GM21529 (cell line): ENCODE results near the gene SNRK.
"Not testable (repeated sequence)": the region's sequence is repeated elsewhere in the genome, so short reads cannot be mapped to it uniquely, and the experiment has no call there.

Source experiments
- ATAC-seq: cut with Tn5 transposase; IDR thresholded peaks from one replicate; pipeline ENCODE4 v1.9.1; 2021; ENCODE audit not compliant: unreplicated experiment

The SNRK gene

GRCh38 chr3:43344520-43344919 is 58.2 kb downstream of the SNRK start:
- ATAC-seq = no peak

- ATAC-seq = no peak
Observed at GRCh38 chr3:43345246-43345645, 58.9 kb downstream of the SNRK start.

- no peak for ATAC-seq
Observed at GRCh38 chr3:43345877-43346276, 59.5 kb downstream of the SNRK start.

GRCh38 chr3:43346978-43347749 is 60.8 kb downstream of the SNRK start:
- ATAC-seq = no peak

GRCh38 chr3:43347774-43348173 is 61.4 kb downstream of the SNRK start:
- ATAC-seq = no peak

GRCh38 chr3:43348350-43348749 is 62.0 kb downstream of the SNRK start:
- no peak for ATAC-seq

- ATAC-seq = no peak
Observed at GRCh38 chr3:43348852-43349574, 62.7 kb downstream of the SNRK start.

GRCh38 chr3:43349716-43350115 is 63.4 kb downstream of the SNRK start:
- ATAC-seq = no peak

GRCh38 chr3:43353393-43353792 is 67.1 kb downstream of the SNRK start:
- ATAC-seq = no peak

GRCh38 chr3:43353923-43354670 is 67.8 kb downstream of the SNRK start:
- ATAC-seq = no peak

- not testable (repeated sequence) for ATAC-seq
Observed at GRCh38 chr3:43356033-43356432, 69.7 kb downstream of the SNRK start.

GRCh38 chr3:43361077-43361476 is 74.7 kb downstream of the SNRK start:
- no peak for ATAC-seq

- no peak for ATAC-seq
Observed at GRCh38 chr3:43362183-43362582, 75.8 kb downstream of the SNRK start.

GRCh38 chr3:43362961-43363360 is 76.6 kb downstream of the SNRK start:
- ATAC-seq = no peak

GRCh38 chr3:43363621-43364266 is 77.4 kb downstream of the SNRK start:
- ATAC-seq = no peak

- no peak for ATAC-seq
Observed at GRCh38 chr3:43364494-43364893, 78.2 kb downstream of the SNRK start.

GRCh38 chr3:43364926-43365325 is 78.6 kb downstream of the SNRK start:
- ATAC-seq = no peak

GRCh38 chr3:43365601-43366305 is 79.4 kb downstream of the SNRK start:
- no peak for ATAC-seq

- ATAC-seq = no peak
Observed at GRCh38 chr3:43366481-43366880, 80.1 kb downstream of the SNRK start.

- no peak for ATAC-seq
Observed at GRCh38 chr3:43366885-43367284, 80.5 kb downstream of the SNRK start.
